NB4 (cell line): Measurements from ENCODE around the gene MTX1.
"Not testable (repeated sequence)": the region's sequence is repeated elsewhere in the genome, so short reads cannot be mapped to it uniquely, and the experiment has no call there.

Experiments
- MYC ChIP-seq: IDR thresholded peaks from 2 replicates; pipeline ENCODE4 v1.6.1; 2011; ENCODE audit warnings: low read depth, low read length
- POLR2A ChIP-seq: IDR thresholded peaks from 2 replicates; pipeline ENCODE4 v1.6.1; 2011; ENCODE audit warnings: mild to moderate bottlenecking; ENCODE audit not compliant: insufficient read length; ENCODE audit errors: extremely low read depth
- TF ChIP-seq, protein P1 (sequence below): IDR thresholded peaks from one replicate; pipeline ENCODE4 v1.5.1; 2012; ENCODE audit warnings: low read depth, low read length
- TF ChIP-seq, protein P2 (sequence below): IDR thresholded peaks from 2 replicates; pipeline ENCODE4 v1.6.1; 2011; ENCODE audit warnings: low read depth, low read length

DNA sequence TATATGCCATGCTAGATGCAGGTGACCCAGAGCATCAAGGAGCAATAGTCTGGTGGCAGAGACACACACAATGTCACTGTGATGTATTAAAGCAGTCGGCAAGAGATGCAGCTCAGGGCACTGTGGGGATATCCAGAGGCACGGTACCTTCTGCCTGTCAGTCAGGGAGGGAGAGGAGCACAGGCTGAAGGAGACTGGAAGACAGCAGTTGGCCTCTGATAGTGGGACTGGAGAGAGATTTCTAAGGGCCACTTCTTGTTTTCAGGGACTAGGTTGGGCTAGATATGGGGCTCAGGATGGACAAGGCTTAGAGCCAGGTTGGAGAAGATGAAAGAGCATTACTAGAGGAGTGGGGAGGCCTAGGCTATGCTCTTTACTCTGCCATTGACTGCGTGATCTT lies 22.8 kb downstream of the MTX1 start:
- TF ChIP-seq, protein P1, sequence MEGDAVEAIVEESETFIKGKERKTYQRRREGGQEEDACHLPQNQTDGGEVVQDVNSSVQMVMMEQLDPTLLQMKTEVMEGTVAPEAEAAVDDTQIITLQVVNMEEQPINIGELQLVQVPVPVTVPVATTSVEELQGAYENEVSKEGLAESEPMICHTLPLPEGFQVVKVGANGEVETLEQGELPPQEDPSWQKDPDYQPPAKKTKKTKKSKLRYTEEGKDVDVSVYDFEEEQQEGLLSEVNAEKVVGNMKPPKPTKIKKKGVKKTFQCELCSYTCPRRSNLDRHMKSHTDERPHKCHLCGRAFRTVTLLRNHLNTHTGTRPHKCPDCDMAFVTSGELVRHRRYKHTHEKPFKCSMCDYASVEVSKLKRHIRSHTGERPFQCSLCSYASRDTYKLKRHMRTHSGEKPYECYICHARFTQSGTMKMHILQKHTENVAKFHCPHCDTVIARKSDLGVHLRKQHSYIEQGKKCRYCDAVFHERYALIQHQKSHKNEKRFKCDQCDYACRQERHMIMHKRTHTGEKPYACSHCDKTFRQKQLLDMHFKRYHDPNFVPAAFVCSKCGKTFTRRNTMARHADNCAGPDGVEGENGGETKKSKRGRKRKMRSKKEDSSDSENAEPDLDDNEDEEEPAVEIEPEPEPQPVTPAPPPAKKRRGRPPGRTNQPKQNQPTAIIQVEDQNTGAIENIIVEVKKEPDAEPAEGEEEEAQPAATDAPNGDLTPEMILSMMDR, result not testable (repeated sequence)
- TF ChIP-seq POLR2A, MYC: not testable (repeated sequence)
- TF ChIP-seq, protein P2, sequence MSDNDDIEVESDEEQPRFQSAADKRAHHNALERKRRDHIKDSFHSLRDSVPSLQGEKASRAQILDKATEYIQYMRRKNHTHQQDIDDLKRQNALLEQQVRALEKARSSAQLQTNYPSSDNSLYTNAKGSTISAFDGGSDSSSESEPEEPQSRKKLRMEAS, result not testable (repeated sequence)
